NCI-H2171 (cell line): ENCODE measurements around the gene RGS16.

ENCODE experiments used
- DNase-seq: peaks from one replicate; lab custom pipeline; 2025; lab: John Stamatoyannopoulos, UW

RGS16 gene

GRCh38 chr1:182580736-182581135, 23.5 kb downstream of the RGS16 start:
- no peak for DNase-seq

- no peak for DNase-seq
Observed at GRCh38 chr1:182575540-182576149, 28.5 kb downstream of the RGS16 start.

- DNase-seq = no peak
Observed at GRCh38 chr1:182574156-182574555, 30.0 kb downstream of the RGS16 start.

GRCh38 chr1:182570611-182570970, 33.6 kb downstream of the RGS16 start:
- DNase-seq = no peak

- DNase-seq = no peak
Observed at GRCh38 chr1:182569939-182570610, 34.1 kb downstream of the RGS16 start.

- DNase-seq = no peak
Observed at GRCh38 chr1:182568647-182569284, 35.4 kb downstream of the RGS16 start.

- DNase-seq = no peak
Observed at GRCh38 chr1:182567629-182568028, 36.6 kb downstream of the RGS16 start.

GRCh38 chr1:182565537-182565936, 38.7 kb downstream of the RGS16 start:
- no peak for DNase-seq

- no peak for DNase-seq
Observed at GRCh38 chr1:182564406-182565004, 39.7 kb downstream of the RGS16 start.

GRCh38 chr1:182563095-182563494, 41.1 kb downstream of the RGS16 start:
- DNase-seq = no peak

- no peak for DNase-seq
Observed at GRCh38 chr1:182561456-182561855, 42.7 kb downstream of the RGS16 start.

- no peak for DNase-seq
Observed at GRCh38 chr1:182560392-182560984, 43.7 kb downstream of the RGS16 start.

GRCh38 chr1:182556279-182556678, 47.9 kb downstream of the RGS16 start:
- no peak for DNase-seq

GRCh38 chr1:182555493-182555892, 48.7 kb downstream of the RGS16 start:
- DNase-seq = no peak

GRCh38 chr1:182552527-182552926, 51.7 kb downstream of the RGS16 start:
- no peak for DNase-seq

- DNase-seq = no peak
Observed at GRCh38 chr1:182549811-182550210, 54.4 kb downstream of the RGS16 start.

- no peak for DNase-seq
Observed at GRCh38 chr1:182549346-182549745, 54.8 kb downstream of the RGS16 start.
